Measurements from ENCODE around the gene WBP1. TPM values are rescaled to one million over a fixed set of nuclear protein-coding genes. Genes with fewer than 3 reads are reported as not detected.

The WBP1 gene
- total RNA-seq, 1 experiment from 2014 or later: 66.0 TPM

GRCh38 chr2:74493546-74493945 lies 35.3 kb downstream of the WBP1 start:
- ATAC-seq (no peak), DNase-seq (ENCODE audit: low spot score) (no peak)
- no peak for TF ChIP-seq JUN (CRISPR knock-in tag; IDR thresholded peaks at IDR 0.05)
- no peak for TF ChIP-seq USF1 (CRISPR knock-in tag; IDR thresholded peaks at IDR 0.05)
- no peak for TF ChIP-seq ZNF512 (CRISPR knock-in tag; IDR thresholded peaks at IDR 0.05; ENCODE audit: borderline replicate concordance)
- no peak for TF ChIP-seq ZNF232 (CRISPR knock-in tag; IDR thresholded peaks at IDR 0.05)
- TF ChIP-seq MYBL2 (CRISPR knock-in tag; IDR thresholded peaks at IDR 0.05): no peak
- TF ChIP-seq ETV6 (CRISPR knock-in tag; IDR thresholded peaks at IDR 0.05): no peak
- no peak for TF ChIP-seq SOX15 (CRISPR knock-in tag; IDR thresholded peaks at IDR 0.05)
- no peak for TF ChIP-seq GABPB1 (CRISPR knock-in tag; IDR thresholded peaks at IDR 0.05)
- no peak for TF ChIP-seq ZNF425 (CRISPR knock-in tag; conservative IDR thresholded peaks at IDR 0.05)
- no peak for TF ChIP-seq IRF2 (CRISPR knock-in tag; IDR thresholded peaks at IDR 0.05; ENCODE audit: borderline replicate concordance, low read depth)
- TF ChIP-seq ESRRA (CRISPR knock-in tag; IDR thresholded peaks at IDR 0.05; ENCODE audit: borderline replicate concordance): no peak
- Mint-ChIP-seq H3K9me3 (no peaks in the 10 kb centered on the region), H3K27ac (no peak overlapping the region), H3K4me3 (no peak overlapping the region), H3K4me1 (peaks cover 12% of the 10 kb centered on the region), H3K27me3 (ENCODE audit: low read depth) (peaks cover 44% of the 10 kb centered on the region), H3K36me3 (peaks cover 39% of the 10 kb centered on the region)
- ChIA-PET CTCF (interaction anchor here (1.0 kb wide), 1 partner anchor 10 kb away, joined by 3 read pairs; the partner anchor contains the start of genes CCDC142 and TTC31), POLR2A (interaction anchor here (1.0 kb wide), 1 partner anchor 9 kb away, joined by 3 read pairs; no protein-coding TSS in a partner anchor)

GRCh38 chr2:74495440-74495839 lies 37.2 kb downstream of the WBP1 start:
- H3K9me3 Mint-ChIP-seq: no peaks in the 10 kb centered on the region
- TF ChIP-seq ZNF425 (CRISPR knock-in tag; conservative IDR thresholded peaks at IDR 0.05) (no peak), GRHL2 (CRISPR knock-in tag; IDR thresholded peaks at IDR 0.05; ENCODE audit: insufficient replicate concordance, severe bottlenecking) (no peak), JUN (CRISPR knock-in tag; IDR thresholded peaks at IDR 0.05) (no peak), AR (CRISPR knock-in tag; IDR thresholded peaks at IDR 0.05) (no peak), FOXP1 (CRISPR knock-in tag; IDR thresholded peaks at IDR 0.05; ENCODE audit: borderline replicate concordance) (no peak), E2F1 (CRISPR knock-in tag; IDR thresholded peaks at IDR 0.05) (no peak), CDX4 (CRISPR knock-in tag; IDR thresholded peaks at IDR 0.05; ENCODE audit: borderline replicate concordance) (no peak), E2F4 (CRISPR knock-in tag; IDR thresholded peaks at IDR 0.05; ENCODE audit: borderline replicate concordance, low read depth) (no peak), CBFB (CRISPR knock-in tag; IDR thresholded peaks at IDR 0.05; ENCODE audit: low read depth) (no peak), TEAD4 (CRISPR knock-in tag; IDR thresholded peaks at IDR 0.05) (no peak), ZNF423 (CRISPR knock-in tag; IDR thresholded peaks at IDR 0.05) (no peak), ELF4 (CRISPR knock-in tag; IDR thresholded peaks at IDR 0.05; ENCODE audit: low read depth) (no peak), TEAD1 (CRISPR knock-in tag; IDR thresholded peaks at IDR 0.05) (no peak)
- CTCF ChIA-PET: no interaction called here
- DNase-seq (ENCODE audit: low spot score): no peak
- peaks cover 63% of the 10 kb centered on the region for H3K27me3 Mint-ChIP-seq (ENCODE audit: low read depth)
- peaks cover 34% of the 10 kb centered on the region for H3K36me3 Mint-ChIP-seq
- no peak overlapping the region for H3K27ac Mint-ChIP-seq
- peaks cover 23% of the 10 kb centered on the region for H3K4me1 Mint-ChIP-seq
- POLR2A ChIA-PET: no interaction called here
- no peak overlapping the region for H3K4me3 Mint-ChIP-seq
- ATAC-seq: no peak
